M059J (cell line): ENCODE measurements around the gene LDHA. TPM values are rescaled to one million over a fixed set of nuclear protein-coding genes. Genes with fewer than 3 reads are reported as not detected.
A peak's percentile ranks its signal among the peaks of the same experiment; 100 is the strongest.
"Not testable (repeated sequence)": the region's sequence is repeated elsewhere in the genome, so short reads cannot be mapped to it uniquely, and the experiment has no call there.

Source experiments
- DNase-seq: peaks from one replicate; pipeline ENCODE4 v3.0.0-alpha.2; 2012; ENCODE audit warnings: low read depth
- total RNA-seq: library from RNA; depleted of rRNA; stranded (reverse); fragments of >200 nt; shearing (Covaris generic); gene quantifications from 2 replicates; pipeline ENCODE4 v1.2.3, GENCODE V29; 2014

Gene LDHA
- total RNA-seq, 1 experiment from 2014 or later = 2,272 TPM

DNA sequence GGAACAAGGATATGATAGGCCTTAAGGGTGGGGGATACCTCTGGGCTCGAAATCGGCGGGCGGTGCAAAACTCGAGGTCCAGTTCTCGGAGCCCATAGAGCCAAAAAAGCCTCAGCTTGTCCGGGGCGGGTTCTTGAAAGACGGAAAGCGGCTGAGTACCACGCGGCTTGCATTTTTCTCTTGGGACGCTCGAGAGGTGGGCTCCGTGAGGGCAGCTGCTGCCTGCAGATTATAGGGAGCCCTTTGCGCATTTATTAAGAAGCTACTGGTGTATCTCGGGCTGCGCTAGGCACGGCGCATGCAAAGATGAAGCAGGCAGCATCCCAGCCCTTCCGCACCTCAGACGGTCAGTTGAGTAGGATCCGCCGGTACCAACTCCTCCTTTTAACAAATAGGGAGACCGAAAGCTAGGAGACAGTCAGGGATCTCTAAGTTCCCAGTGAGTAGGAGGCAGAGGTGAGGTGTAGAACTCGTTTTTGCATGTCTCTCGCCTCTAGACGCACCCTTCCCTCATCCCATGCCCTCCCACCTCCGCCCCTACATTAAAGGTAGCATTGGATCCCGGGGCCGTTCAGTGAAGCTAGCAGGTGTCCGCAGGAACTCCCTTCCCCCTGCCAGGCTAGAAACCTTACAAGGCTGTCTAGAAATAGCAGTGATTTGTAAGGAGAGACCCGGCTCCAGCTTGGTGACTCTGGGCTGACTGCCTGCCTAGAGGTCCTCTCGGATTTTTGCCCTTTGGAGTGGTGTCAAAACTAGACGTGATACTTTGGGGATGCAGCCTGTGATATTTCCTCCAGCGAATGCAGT is 768 bp downstream of the LDHA start:
- DNase-seq = peak; percentile 32

GRCh38 chr11:18395735-18396504 is 1.6 kb downstream of the LDHA start:
- peak; percentile 99 for DNase-seq

- no peak for DNase-seq
These were observed 3.6 kb downstream of the LDHA start for GRCh38 chr11:18397921-18398320.

- DNase-seq = not testable (repeated sequence)
These were observed 6.7 kb downstream of the LDHA start for GRCh38 chr11:18401077-18401476.

DNA sequence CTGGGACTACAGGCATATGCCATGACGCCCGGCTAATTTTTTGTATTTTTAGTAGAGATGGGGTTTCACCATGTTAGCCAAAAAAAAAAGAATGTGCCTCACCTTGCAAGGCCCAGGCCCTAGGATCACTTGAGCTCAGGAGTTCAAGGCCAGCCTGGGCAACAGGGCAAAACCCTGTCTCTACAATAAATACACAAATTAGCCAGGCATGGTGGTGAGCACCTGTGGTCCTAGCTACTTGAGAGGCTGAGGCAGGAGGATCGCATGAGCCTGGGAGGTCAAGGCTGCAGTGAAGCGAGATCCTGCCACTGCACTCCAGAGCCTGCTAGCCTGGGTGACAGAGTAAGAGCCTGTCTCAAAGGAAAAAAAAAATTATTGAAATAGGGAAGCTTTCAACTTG is 9.7 kb downstream of the LDHA start:
- no peak for DNase-seq

DNA sequence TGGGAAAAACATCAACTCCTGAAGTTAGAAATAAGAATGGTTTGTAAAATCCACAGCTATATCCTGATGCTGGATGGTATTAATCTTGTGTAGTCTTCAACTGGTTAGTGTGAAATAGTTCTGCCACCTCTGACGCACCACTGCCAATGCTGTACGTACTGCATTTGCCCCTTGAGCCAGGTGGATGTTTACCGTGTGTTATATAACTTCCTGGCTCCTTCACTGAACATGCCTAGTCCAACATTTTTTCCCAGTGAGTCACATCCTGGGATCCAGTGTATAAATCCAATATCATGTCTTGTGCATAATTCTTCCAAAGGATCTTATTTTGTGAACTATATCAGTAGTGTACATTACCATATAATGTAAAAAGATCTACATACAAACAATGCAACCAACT is 13.0 kb downstream of the LDHA start:
- peak; percentile 76 for DNase-seq

GRCh38 chr11:18408558-18409291 is 14.4 kb downstream of the LDHA start:
- peak; percentile 63 for DNase-seq

GRCh38 chr11:18416459-18416858 is 22.1 kb downstream of the LDHA start:
- no peak for DNase-seq

- DNase-seq = no peak
These were observed 24.7 kb downstream of the LDHA start for GRCh38 chr11:18419040-18419439.

- no peak for DNase-seq
These were observed 25.7 kb downstream of the LDHA start for GRCh38 chr11:18420067-18420466.

DNA sequence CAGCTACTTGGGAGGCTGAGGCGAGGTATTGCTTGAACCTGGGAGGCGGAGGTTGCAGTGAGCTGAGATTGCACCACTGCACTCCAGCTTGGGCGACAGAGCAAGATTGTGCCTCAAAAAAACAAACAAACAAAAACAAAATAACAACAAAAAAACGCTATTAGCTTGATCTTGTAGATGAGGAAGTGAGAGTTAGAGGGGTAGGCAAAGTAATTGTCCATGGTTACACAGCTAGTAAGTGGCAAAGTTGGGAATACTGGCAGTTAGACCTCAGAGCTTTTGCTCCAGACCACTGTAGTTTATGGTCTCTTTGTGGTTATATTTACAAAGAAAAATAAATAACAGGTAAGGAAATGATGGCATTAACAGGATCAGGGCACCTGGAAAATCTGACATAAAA is 32.9 kb downstream of the LDHA start:
- no peak for DNase-seq

DNA sequence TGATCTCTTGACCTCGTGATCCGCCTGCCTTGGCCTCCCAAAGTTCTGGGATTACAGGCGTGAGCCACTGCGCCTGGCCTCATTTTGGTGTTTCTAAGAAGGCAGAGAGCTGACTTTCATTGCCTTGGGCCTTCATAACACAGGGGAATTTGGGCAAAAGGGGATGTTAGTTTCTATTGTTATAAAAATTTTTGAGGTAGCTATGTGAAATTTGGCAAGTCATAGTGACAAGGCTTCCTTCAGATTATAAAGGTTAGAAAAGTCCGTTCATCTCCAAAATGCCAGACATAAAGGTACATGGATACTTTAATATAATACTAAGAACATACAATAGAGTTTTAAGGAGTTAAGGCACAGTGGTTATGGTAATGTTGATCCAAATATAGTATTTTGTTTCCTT is 35.0 kb downstream of the LDHA start:
- no peak for DNase-seq

DNA sequence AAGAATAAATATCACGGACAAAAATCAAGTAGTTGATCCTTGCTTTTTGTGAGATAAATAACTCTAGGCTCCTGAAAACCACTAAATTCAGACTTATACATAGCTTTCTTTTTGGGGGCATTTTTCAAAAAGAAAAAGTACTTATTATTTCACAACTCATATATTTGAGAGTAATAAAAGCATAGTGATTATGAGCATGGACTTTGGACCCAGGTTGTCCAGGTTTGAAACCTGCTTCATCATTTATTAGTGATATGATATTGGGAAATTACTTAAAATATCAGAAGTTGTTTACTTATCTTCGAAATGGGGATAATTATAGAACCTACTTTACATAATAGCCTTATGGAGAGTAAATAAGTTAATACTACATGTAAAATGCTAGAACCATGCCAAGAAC is 44.3 kb downstream of the LDHA start:
- DNase-seq = no peak

- no peak for DNase-seq
These were observed 54.9 kb downstream of the LDHA start for GRCh38 chr11:18449251-18449650.

DNA sequence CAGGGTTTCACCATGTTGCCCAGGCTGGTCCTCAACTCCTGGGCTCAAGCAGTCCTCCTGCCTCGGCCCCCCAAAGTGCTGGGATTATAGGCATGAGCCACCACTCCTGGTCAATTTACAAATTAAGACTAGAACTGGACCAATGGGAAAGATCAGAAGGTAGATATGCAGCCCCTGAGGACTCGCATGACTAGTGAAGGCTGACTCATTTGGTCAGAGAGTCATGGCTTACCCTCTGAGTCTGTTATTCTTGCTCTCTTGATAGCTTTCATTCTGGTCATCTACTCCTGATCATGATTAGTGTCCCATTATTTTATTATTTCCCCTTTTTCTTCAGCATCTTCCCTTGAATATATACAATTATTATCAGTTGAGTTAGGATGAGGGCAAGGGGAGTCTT is 58.6 kb downstream of the LDHA start:
- peak; percentile 76 for DNase-seq

GRCh38 chr11:18455686-18456372 is 61.5 kb downstream of the LDHA start, which contains the start of gene LDHAL6A:
TSS of gene LDHAL6A (plus strand) at chr11:18455856. CDS start at chr11:18456681, 825 bp downstream.
- no peak for DNase-seq

GRCh38 chr11:18457450-18457849 is 63.1 kb downstream of the LDHA start:
- DNase-seq = peak; percentile 84
